B cell (primary cell): Measurements from ENCODE around the gene MED6. TPM values are rescaled to one million over a fixed set of nuclear protein-coding genes. Genes with fewer than 3 reads are reported as not detected.
A peak's percentile ranks its signal among the peaks of the same experiment; 100 is the strongest.

ENCODE experiments used
- ATAC-seq: fragments of 200-7000 bp; cut with Tn5 transposase; one replicate; pipeline ENCODE4 v1.10.0; 2021; ENCODE audit warnings: low read depth, mild to moderate bottlenecking, moderate number of reproducible peaks, moderate library complexity
- CTCF ChIA-PET: fragments of 350-600 bp; sonication (Branson Sonifier 250); formaldehyde crosslinking; loops from one replicate; lab custom pipeline; 2021; ENCODE audit warnings: antibody characterized with exemption, inconsistent platforms; lab: Charles Lee
- POLR2A ChIA-PET: fragments of 350-600 bp; sonication (Branson Sonifier 250); formaldehyde crosslinking; loops from one replicate; lab custom pipeline; 2021; ENCODE audit warnings: antibody characterized with exemption; lab: Charles Lee
- DNase-seq: peaks from one replicate; pipeline ENCODE4 v3.0.0; 2013
- H2AFZ ChIP-seq: 2 replicates; pipeline ENCODE4 v1.6.1; 2012; ENCODE audit warnings: mild to moderate bottlenecking, low read depth, low read length; ENCODE audit not compliant: insufficient read depth, poor library complexity, severe bottlenecking
- H3K27ac ChIP-seq, 2 donors: 1 replicate in 1 of 2; 2 replicates in 1 of 2; pipeline ENCODE4 v1.5.1; 2012 to 2013; ENCODE audit warnings: low read length in 2 of 2, mild to moderate bottlenecking in 2 of 2, moderate library complexity in 1 of 2
- H3K27me3 ChIP-seq, 4 experiments: fragments of 200-600 bp in 1 of 4; sonication (generic) in 1 of 4; replicated peaks in 1 of 4; 1 replicate in 2 of 4; 2 replicates in 2 of 4; pipeline versions ENCODE4 v1.6.1 to v1.7.0; 2013 to 2016; ENCODE audit warnings: low read length in 3 of 4, mild to moderate bottlenecking in 2 of 4, mixed read lengths in 1 of 4, moderate library complexity in 1 of 4; ENCODE audit not compliant: insufficient read depth in 4 of 4, control insufficient read depth in 3 of 4; ENCODE audit errors: control extremely low read depth in 1 of 4
- H3K36me3 ChIP-seq, 2 experiments: replicated peaks in 1 of 2; 1 replicate in 1 of 2; 2 replicates in 1 of 2; pipeline versions ENCODE4 v1.6.1 to v1.7.1; 2013; ENCODE audit warnings: low read length in 1 of 2; ENCODE audit not compliant: insufficient read depth in 2 of 2, control insufficient read depth in 1 of 2; ENCODE audit errors: control extremely low read depth in 1 of 2, extremely low read depth in 1 of 2
- H3K4me1 ChIP-seq, 2 donors: fragments of 200-600 bp in 1 of 2; sonication (generic) in 1 of 2; 1 replicate in 1 of 2; 2 replicates in 1 of 2; pipeline versions ENCODE4 v1.5.1 to v1.6.1; 2013 to 2017; ENCODE audit warnings: low read length in 2 of 2; ENCODE audit not compliant: control insufficient read depth in 2 of 2, insufficient read depth in 2 of 2
- H3K4me2 ChIP-seq: replicated peaks from 2 replicates; pipeline ENCODE3; 2012; ENCODE audit warnings: mild to moderate bottlenecking, low read depth, low read length; ENCODE audit not compliant: poor library complexity, severe bottlenecking
- H3K4me3 ChIP-seq, 5 experiments: fragments of 200-600 bp in 1 of 5; sonication (generic) in 1 of 5; 1 replicate in 3 of 5; 2 replicates in 2 of 5; pipeline versions ENCODE4 v1.5.1 to v1.7.0; 2011 to 2016; ENCODE audit warnings: low read length in 4 of 5, mild to moderate bottlenecking in 4 of 5, low read depth in 2 of 5, control low read depth in 1 of 5, moderate library complexity in 1 of 5; ENCODE audit not compliant: insufficient read depth in 1 of 5; ENCODE audit errors: control extremely low read depth in 1 of 5, extremely low read depth in 1 of 5
- H3K79me2 ChIP-seq: fragments of 200-600 bp; sonication (generic); one replicate; pipeline ENCODE4 v1.6.0; 2016; ENCODE audit warnings: low read length; ENCODE audit not compliant: control insufficient read depth, insufficient read depth
- H3K9ac ChIP-seq: fragments of 200-600 bp; sonication (generic); 2 replicates; pipeline ENCODE4 v1.6.1; 2017; ENCODE audit warnings: mild to moderate bottlenecking, low read length, moderate library complexity
- H3K9me3 ChIP-seq, 3 donors: one replicate each; pipeline versions ENCODE4 v1.6.1 to v1.7.1; 2013; ENCODE audit warnings: low read length in 2 of 3; ENCODE audit not compliant: control insufficient read depth in 2 of 3, insufficient read depth in 1 of 3; ENCODE audit errors: control extremely low read depth in 1 of 3
- H4K20me1 ChIP-seq: 2 replicates; pipeline ENCODE4 v1.6.0; 2012; ENCODE audit warnings: mild to moderate bottlenecking, low read length; ENCODE audit not compliant: insufficient read depth, control insufficient read depth, poor library complexity, severe bottlenecking
- H3K27ac Mint-ChIP-seq: one replicate; pipeline ENCODE4 v1.8.0; 2021; ENCODE audit warnings: mixed read lengths
- H3K27me3 Mint-ChIP-seq: one replicate; pipeline ENCODE4 v1.8.0; 2021; ENCODE audit warnings: mixed read lengths
- H3K4me1 Mint-ChIP-seq: one replicate; pipeline ENCODE4 v1.8.0; 2021; ENCODE audit warnings: mixed read lengths
- H3K4me3 Mint-ChIP-seq: one replicate; pipeline ENCODE4 v1.8.0; 2021; ENCODE audit warnings: mixed read lengths
- H3K9me3 Mint-ChIP-seq: one replicate; pipeline ENCODE4 v1.8.0; 2022; ENCODE audit warnings: mixed read lengths; ENCODE audit not compliant: insufficient read depth
- EZH2 ChIP-seq: IDR thresholded peaks from 2 replicates; pipeline ENCODE4 v1.6.1; 2012; ENCODE audit warnings: borderline replicate concordance, low read depth, mild to moderate bottlenecking, moderate library complexity, low read length; ENCODE audit not compliant: insufficient read depth, poor library complexity, severe bottlenecking
- WGBS: methylation state at CpG from one replicate; pipeline ENCODE4 v1.1.5; 2013; ENCODE audit warnings: missing lambda C conversion rate; ENCODE audit not compliant: insufficient coverage; 5-methylcytosine and 5-hydroxymethylcytosine counted together
- intact Hi-C: fragments of 100-400 bp; cut with micrococcal nuclease; formaldehyde crosslinking; loops from one replicate; pipeline ENCODE4 v1.10.0; 2022
- polyA plus RNA-seq: library from polyadenylated mRNA; depleted of rRNA; stranded (reverse); fragments of >200 nt; gene quantifications from 2 replicates; pipeline ENCODE4 v1.2.3, GENCODE V29; 2012
- total RNA-seq, 2 donors: library from RNA; stranded (reverse); fragments of 120-200 nt in 1 of 2; gene quantifications; 1 replicate in 1 of 2; 2 replicates in 1 of 2; pipeline versions ENCODE4 v1.2.3 to v1.2.4, GENCODE V29; 2013 to 2022
- TF ChIP-seq, protein P1 (sequence below): fragments of 200-600 bp; IDR thresholded peaks from one replicate; pipeline ENCODE4 v1.8.0; 2022; ENCODE audit warnings: antibody characterized with exemption, mild to moderate bottlenecking

Gene MED6
- total and polyA plus RNA-seq, 2 donors (not counting 1 experiment from before 2014, with no cell fraction given), result 30.4 to 71.0 TPM

DNA sequence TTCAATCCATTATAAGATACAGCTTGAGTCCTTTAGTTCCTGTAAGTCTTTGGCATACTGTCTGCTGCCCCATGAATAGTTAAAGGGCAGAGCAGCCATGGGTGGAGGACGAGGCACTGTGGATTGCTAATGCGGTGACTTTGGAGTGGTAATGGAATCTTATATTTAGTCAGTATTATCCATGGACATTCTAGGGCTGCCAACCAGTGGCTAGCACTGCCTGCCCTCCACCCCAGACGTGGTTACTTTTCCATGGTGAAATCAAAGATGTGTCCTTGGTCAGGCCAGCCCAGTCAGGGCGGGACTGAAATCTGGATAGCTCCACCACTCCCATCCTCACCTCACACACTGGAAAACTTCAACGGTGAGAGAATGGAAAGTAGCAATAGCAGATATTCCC lies 43.5 kb upstream of the MED6 start:
- Histone ChIP-seq H2AFZ (peak overlapping the region; percentile 74), H4K20me1 (peaks cover 25% of the 10 kb centered on the region), H3K79me2 (peaks cover 95% of the 10 kb centered on the region), H3K27ac (peak overlapping the region; percentile 63 to 88), H3K9me3 (no peaks in the 10 kb centered on the region), H3K4me2 (peak overlapping the region; percentile 93), H3K36me3 (peaks cover 0 to 21% of the 10 kb centered on the region in 2 experiments), H3K4me1 (peaks cover 58 to 60% of the 10 kb centered on the region in 2 donors), H3K9ac (peak overlapping the region; percentile 90), H3K27me3 (no peaks in the 10 kb centered on the region), H3K4me3 (peak overlapping the region; percentile 82 to 89 (median 85))
- peak overlapping the region; percentile 88 for H3K4me3 Mint-ChIP-seq
- POLR2A ChIA-PET, result interaction anchor here (0.7 to 1.7 kb wide), 3 partner anchors 11 to 21 kb away, joined by 3 to 5 read pairs (median 4); no protein-coding TSS in a partner anchor
- H3K27me3 Mint-ChIP-seq, result no peaks in the 10 kb centered on the region
- peaks cover 73% of the 10 kb centered on the region for H3K4me1 Mint-ChIP-seq
- TF ChIP-seq, protein P1, sequence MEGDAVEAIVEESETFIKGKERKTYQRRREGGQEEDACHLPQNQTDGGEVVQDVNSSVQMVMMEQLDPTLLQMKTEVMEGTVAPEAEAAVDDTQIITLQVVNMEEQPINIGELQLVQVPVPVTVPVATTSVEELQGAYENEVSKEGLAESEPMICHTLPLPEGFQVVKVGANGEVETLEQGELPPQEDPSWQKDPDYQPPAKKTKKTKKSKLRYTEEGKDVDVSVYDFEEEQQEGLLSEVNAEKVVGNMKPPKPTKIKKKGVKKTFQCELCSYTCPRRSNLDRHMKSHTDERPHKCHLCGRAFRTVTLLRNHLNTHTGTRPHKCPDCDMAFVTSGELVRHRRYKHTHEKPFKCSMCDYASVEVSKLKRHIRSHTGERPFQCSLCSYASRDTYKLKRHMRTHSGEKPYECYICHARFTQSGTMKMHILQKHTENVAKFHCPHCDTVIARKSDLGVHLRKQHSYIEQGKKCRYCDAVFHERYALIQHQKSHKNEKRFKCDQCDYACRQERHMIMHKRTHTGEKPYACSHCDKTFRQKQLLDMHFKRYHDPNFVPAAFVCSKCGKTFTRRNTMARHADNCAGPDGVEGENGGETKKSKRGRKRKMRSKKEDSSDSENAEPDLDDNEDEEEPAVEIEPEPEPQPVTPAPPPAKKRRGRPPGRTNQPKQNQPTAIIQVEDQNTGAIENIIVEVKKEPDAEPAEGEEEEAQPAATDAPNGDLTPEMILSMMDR, result no peak
- TF ChIP-seq EZH2, result no peak
- 85% methylated on average over 2 of the region's 5 CpGs for WGBS
- DNase-seq (no peak), ATAC-seq (no peak)
- CTCF ChIA-PET, result interaction anchor here (1.3 to 1.7 kb wide), 5 partner anchors 8 to 174 kb away, joined by 3 to 6 read pairs (median 4); no protein-coding TSS in a partner anchor
- H3K9me3 Mint-ChIP-seq, result no peaks in the 10 kb centered on the region
- intact Hi-C loops, result loop anchor here (1.0 to 5.0 kb wide), 4 partner anchors 17 to 173 kb away; partner anchors contain the start of gene MED6
- peak overlapping the region; percentile 90 for H3K27ac Mint-ChIP-seq
